ENCODE data around the gene PSMC3.

PSMC3 gene

GRCh38 chr11:47393163-47394049 lies 32.8 kb downstream of the PSMC3 start:
- DNase-seq = no peak

GRCh38 chr11:47392546-47393162 lies 33.6 kb downstream of the PSMC3 start:
- no peak for DNase-seq

- DNase-seq = no peak
These were observed 34.4 kb downstream of the PSMC3 start for GRCh38 chr11:47391711-47392432.

GRCh38 chr11:47391077-47391583 lies 35.1 kb downstream of the PSMC3 start:
- DNase-seq = no peak

GRCh38 chr11:47390422-47390760 lies 35.8 kb downstream of the PSMC3 start:
- DNase-seq = no peak

- DNase-seq = no peak
These were observed 36.4 kb downstream of the PSMC3 start for GRCh38 chr11:47389577-47390421.

GRCh38 chr11:47388697-47389576 lies 37.3 kb downstream of the PSMC3 start:
- no peak for DNase-seq

- DNase-seq = no peak
These were observed 38.1 kb downstream of the PSMC3 start for GRCh38 chr11:47387944-47388696.

GRCh38 chr11:47384498-47384897 lies 41.7 kb downstream of the PSMC3 start:
- no peak for DNase-seq

- no peak for DNase-seq
These were observed 43.2 kb downstream of the PSMC3 start for GRCh38 chr11:47383071-47383470.

- DNase-seq = no peak
These were observed 46.2 kb downstream of the PSMC3 start for GRCh38 chr11:47380078-47380477.

- no peak for DNase-seq
These were observed 46.9 kb downstream of the PSMC3 start for GRCh38 chr11:47379317-47379716.

GRCh38 chr11:47378836-47379170 lies 47.4 kb downstream of the PSMC3 start:
- no peak for DNase-seq

GRCh38 chr11:47378010-47378835 lies 48.0 kb downstream of the PSMC3 start, which contains the start of gene SPI1:
TSS of gene SPI1 (minus strand) at chr11:47378547. CDS start at chr11:47378353, 194 bp downstream.
- DNase-seq = no peak

- no peak for DNase-seq
These were observed 48.6 kb downstream of the PSMC3 start for GRCh38 chr11:47377571-47378009.

- DNase-seq = no peak
These were observed 49.5 kb downstream of the PSMC3 start for GRCh38 chr11:47376525-47377371.

- no peak for DNase-seq
These were observed 50.1 kb downstream of the PSMC3 start for GRCh38 chr11:47376107-47376524.

- DNase-seq = no peak
These were observed 50.6 kb downstream of the PSMC3 start for GRCh38 chr11:47375546-47376085.
